Measurements from ENCODE around the gene QSOX2.

The QSOX2 gene

GRCh38 chr9:136201609-136202453 is 43.8 kb downstream of the QSOX2 start:
- peak in 2 of 3 donors; percentile 44 to 59 for DNase-seq

DNA sequence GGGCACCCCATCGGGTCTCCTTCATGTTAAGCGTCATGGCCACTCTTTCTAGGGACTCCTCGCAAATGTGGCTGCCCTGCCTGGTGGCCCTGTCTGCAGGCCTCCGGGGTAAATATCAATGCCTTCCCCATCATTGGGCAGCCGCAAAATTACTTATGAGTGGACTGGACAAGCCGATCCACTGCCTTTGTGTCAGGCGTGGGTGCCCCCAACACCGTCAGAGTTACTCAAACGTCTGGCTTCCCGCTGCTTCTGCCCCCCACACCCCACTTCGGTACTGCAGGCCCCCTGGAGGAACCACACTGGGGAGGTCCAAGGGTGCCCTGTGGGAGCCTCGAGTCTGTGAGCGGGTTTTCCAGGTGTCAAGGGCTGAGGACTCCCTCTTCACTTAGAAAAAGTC is 44.4 kb downstream of the QSOX2 start:
- no peak for DNase-seq

- no peak for DNase-seq
These were observed 45.2 kb downstream of the QSOX2 start for GRCh38 chr9:136200424-136200823.

- DNase-seq, result no peak
These were observed 46.0 kb downstream of the QSOX2 start for GRCh38 chr9:136199391-136200288.

DNA sequence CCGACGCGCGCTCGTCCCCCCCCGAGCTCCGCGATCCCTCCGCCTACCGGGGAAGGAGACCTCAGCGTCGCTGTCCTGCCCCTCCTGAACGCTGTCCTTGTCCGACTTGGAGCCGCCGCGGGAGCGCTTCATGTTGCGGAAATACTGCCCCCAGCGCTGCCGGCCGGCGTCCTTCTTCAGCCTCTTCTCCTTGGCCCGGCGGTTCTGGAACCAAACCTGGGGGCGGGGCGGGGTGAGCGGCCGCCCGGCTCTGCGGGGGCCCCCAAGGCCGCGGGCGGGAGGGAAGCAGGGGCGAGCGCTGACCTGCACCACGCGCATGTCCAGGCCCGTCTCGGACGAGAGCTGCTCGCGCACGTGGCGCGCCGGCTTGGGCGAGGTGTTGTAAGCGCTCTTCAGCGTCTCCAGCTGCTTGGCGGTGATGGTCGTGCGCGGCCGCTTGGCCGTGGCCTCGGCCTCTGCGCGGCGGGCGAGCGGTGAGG is 47.0 kb downstream of the QSOX2 start:
- peak in 2 of 3 donors; percentile 5 to 30 for DNase-seq

- no peak for DNase-seq
These were observed 47.5 kb downstream of the QSOX2 start for GRCh38 chr9:136197930-136198604.

DNA sequence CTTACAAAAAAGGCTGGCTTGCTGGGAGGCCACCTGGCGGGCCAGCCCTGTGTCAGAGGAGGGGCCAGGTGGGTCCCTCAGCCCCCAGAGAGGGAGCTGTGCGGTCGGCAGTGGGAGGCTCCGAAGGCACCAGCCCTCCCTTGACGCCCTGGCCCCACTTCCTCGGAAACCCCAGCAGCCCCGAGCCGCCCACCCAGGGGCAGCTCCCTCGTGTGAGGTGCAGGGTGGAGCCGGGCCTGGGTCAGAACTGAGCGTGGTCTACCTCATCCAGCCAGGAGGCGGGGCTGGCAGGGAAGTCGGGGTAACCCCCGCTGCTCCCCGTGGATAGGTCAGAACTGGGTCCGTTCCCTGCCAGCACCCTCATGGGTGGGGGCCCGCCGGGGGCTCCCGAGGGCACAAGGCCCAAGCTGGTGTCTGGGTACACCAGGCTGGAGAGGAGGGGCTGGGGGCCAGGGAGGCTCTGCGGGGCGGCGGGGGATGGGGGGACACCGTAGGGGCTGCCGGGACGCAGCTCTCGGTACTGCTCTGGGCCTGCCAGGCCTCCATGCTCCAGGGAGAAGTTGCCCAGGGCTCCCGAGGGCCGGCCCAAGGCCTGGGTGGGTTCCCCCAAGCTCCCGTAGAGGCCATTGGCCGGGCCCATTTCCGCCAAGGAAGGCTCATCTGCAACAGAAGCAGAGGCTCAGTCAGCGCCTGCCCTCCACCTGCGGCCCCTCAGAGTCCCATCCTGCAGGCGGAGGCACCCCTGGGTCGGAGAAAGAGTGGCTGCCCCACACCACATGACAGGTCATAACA is 48.3 kb downstream of the QSOX2 start:
- DNase-seq, result no peak

GRCh38 chr9:136196404-136197083 is 49.1 kb downstream of the QSOX2 start:
- DNase-seq, result no peak

DNA sequence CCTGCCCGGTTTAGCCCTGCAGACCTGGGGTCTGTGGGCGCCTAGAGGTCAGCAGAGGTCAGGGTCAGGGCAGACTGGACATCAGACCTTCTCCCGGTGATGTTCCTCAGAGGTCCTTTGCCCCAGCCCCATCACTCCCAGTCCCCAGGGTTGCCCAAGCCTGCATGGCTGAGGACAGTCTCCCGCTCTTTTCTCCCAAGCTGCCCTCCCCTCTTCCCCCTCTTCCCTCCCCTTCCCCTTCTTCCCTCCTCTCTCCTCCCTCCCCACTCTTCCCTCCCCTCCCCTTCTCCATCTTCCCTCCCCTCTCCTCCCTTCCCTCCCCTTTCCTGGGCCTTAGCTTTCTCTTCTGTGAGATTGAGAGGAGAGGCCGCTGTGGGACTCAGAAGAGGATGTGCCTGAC is 51.1 kb downstream of the QSOX2 start:
- DNase-seq, result no peak

DNA sequence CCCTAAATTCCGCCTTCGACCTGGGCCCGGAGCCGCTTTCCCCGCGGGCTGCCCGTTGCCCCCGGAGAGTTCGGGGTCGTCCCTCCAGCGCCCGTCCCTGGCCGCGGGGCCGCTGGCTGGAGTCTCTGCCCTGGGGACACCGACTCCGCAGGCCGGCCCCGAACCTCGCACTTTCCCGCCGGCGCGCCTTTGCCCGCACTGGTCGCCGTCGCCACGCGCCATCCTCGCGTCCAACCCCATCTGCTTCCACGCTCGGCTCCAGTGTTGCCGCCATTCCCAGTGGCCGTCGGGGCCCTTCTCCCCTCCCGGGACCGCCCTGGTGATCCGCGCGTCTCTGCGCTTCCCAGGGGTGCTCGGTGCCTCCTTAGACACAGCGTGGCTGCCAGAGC is 51.7 kb downstream of the QSOX2 start:
- no peak for DNase-seq

DNA sequence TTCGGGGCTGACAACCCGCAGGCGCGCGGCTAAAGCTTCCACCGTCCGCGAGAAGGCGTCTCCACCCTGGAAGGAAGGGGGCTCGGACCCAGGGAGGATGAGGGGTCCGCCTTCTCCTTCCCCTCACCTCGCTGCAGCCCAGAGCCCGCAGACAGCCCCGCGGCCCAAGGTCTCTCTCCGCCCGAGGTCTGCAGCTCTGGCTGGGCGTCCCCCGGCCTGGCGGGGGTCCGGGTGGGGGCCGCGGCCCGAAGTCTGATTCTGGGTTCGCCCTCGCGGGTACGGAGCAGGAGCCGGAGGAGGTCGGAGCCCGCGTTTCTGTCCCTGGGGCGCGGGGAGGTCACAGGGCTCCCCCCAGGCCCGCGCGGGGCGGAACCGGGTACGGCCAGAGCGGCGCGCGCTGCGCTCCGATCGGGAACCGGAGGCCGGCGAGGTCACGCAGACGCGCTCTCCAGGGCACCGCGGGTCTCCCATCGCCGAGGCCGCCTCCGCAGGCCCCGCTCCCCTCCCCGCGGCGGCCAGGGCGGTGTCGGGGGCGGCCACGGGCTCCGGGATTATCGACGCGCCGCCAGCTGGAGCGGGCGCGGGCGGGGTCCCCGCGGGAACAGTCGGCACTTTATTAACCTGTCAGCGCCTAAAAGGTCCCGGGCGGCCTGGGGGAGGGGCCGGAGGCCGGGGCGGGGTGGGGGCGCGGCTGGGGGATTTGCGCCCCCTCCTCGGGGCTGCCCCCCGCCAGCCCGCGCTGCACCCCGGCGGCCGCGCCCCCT is 52.3 kb downstream of the QSOX2 start:
- no peak for DNase-seq

DNA sequence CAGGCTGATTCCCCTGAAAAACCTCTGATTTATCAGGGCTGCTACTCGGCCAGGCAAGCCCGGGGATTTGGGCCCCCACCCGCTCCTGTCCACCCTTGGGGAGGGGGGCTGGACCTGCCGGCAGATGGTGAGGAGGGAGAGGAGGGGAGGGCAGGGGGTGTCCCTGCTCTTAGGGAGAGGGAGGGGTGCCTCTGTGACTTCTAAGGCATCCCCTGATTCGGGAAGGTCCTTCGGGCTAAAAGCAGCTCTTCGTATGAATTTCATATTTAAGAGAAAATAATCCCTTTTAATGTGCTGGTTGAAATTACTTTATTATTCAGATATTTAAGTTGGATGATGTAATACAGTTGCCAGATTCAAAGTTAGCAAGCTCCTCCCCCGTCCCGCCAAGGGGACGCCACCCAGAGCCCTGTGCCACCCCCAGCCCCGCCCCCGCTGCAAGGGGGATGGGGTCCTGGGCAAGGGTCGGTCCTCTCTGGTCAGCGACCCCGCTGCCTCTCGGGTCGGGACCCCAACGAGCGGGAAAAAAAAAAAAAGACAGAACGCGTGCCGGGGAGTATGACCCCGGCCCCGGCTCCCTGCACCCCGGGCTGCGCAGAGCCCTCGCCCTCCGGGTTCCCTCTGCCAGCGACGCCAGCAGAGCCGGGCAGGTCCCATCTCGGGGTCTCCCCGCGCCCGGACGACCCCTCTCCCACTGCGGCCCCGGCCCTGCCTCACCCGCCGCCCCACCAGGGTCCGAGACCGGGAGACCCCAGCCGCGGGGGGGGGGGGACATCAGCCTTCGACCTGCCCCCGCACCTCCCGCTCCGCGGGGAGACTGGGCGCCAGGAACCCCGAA is 53.1 kb downstream of the QSOX2 start:
- no peak for DNase-seq

DNA sequence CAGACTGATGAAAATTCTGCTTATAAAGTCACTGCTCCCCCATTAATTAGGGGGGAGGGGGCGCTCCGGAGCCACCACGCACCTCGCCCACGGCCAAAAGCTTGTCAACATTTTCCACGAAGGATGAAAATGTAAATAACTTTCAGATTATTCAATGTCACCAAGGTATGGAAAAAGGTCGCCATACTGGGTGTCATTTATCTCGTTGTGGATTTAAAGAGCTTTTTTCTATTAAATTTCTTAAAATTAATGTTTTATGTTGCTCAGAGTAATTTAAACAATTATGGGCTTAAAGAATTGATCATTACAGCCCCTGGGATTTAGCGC is 53.7 kb downstream of the QSOX2 start:
- DNase-seq, result no peak

- DNase-seq, result no peak
These were observed 54.3 kb downstream of the QSOX2 start for GRCh38 chr9:136191099-136191959.

DNA sequence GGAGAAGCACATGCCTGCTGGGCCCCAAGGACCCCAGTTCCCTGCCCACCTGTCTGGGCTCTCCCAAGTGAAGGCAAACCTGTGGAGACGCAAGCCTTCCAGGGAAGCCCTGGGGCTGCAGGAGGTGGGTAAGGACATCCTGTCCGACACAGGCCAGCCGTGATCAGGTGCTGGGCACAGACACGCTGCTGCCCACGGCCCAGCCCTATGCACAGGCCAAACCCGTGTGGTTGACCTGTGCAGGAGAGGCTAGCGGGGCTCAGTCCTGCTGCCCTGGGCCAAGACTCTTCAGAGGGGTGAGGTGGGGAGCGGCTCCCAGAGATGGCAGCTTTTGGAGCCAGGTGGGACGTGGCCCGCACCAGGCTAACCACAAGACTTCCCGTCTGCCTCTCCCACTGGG is 55.0 kb downstream of the QSOX2 start:
- DNase-seq, result no peak

DNA sequence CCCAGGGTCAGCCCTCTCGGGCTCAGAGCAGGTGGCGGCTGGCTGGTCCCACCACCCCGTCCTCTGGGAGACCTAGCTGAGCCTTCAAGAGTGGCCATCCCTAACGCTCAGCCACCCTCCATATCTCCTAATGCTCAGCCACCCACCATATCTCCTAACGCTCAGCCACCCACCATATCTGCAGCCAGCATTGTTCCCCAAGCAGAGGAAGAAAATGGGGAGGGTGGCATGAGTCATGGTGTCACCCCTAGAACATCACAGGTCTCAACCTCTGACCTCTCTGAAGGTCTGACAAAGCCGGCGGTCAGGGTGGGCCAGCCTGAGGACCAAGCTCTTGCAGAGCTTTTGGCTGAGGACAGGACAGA is 55.4 kb downstream of the QSOX2 start:
- DNase-seq, result no peak

GRCh38 chr9:136189394-136190236 is 56.0 kb downstream of the QSOX2 start:
- no peak for DNase-seq
